Loucy (cell line): ENCODE results near the gene GHRH.

Source experiments
- EZH2phosphoT487 ChIP-seq: fragments of 200-600 bp; IDR thresholded peaks from 2 replicates; pipeline ENCODE4 v1.6.1; 2018; ENCODE audit warnings: antibody characterized with exemption, mild to moderate bottlenecking, moderate library complexity, borderline replicate concordance
- TF ChIP-seq, protein P1 (sequence below): fragments of 200-600 bp; sonication (generic); conservative IDR thresholded peaks from 2 replicates; pipeline ENCODE4 v1.5.1; 2014; ENCODE audit warnings: mild to moderate bottlenecking, antibody characterized with exemption, low read length

GRCh38 chr20:37260923-37261322 lies 691 bp downstream of the GHRH start:
- TF ChIP-seq, protein P1, sequence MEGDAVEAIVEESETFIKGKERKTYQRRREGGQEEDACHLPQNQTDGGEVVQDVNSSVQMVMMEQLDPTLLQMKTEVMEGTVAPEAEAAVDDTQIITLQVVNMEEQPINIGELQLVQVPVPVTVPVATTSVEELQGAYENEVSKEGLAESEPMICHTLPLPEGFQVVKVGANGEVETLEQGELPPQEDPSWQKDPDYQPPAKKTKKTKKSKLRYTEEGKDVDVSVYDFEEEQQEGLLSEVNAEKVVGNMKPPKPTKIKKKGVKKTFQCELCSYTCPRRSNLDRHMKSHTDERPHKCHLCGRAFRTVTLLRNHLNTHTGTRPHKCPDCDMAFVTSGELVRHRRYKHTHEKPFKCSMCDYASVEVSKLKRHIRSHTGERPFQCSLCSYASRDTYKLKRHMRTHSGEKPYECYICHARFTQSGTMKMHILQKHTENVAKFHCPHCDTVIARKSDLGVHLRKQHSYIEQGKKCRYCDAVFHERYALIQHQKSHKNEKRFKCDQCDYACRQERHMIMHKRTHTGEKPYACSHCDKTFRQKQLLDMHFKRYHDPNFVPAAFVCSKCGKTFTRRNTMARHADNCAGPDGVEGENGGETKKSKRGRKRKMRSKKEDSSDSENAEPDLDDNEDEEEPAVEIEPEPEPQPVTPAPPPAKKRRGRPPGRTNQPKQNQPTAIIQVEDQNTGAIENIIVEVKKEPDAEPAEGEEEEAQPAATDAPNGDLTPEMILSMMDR, result no peak
- no peak for TF ChIP-seq EZH2phosphoT487
